GM13976 (cell line): ENCODE measurements around the gene EPHA6.
"Not testable (repeated sequence)": the region's sequence is repeated elsewhere in the genome, so short reads cannot be mapped to it uniquely, and the experiment has no call there.

Source experiments
- DNase-seq: peaks from one replicate; pipeline ENCODE4 v3.0.0; 2012; ENCODE audit warnings: low spot score
- in situ Hi-C: fragments of 300-500 bp; cut with MboI; formaldehyde crosslinking; loops from one replicate; pipeline ENCODE4 v1.12.0; 2022; ENCODE audit warnings: low sequenced_read_pairs, mixed read lengths, inconsistent platforms; ENCODE audit not compliant: unreplicated experiment
- TF ChIP-seq, protein P1 (sequence below): IDR thresholded peaks from 2 replicates; pipeline ENCODE4 v1.5.1; 2012; ENCODE audit warnings: borderline replicate concordance, mild to moderate bottlenecking; ENCODE audit not compliant: insufficient read depth; ENCODE audit errors: extremely low read depth, missing control alignments, control extremely low read depth

The EPHA6 gene

DNA sequence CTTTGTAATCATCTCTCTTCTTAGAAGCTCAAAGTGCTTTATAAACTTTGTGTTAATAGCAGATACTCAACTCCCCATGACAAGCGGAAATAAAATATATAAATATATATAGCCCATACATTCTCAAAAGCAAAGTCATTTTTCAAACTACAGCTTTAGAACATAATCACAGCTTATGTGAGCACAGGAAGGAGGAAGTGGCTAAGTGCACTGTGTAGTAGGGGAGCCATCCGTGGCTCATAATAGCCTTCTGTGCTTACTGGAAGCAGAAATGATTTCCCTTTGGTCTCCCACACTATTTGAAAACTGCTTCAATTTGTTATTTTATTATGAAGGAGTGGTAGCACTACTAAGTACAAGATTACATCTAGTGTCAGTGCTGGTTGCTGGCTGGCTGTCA lies 798.7 kb downstream of the EPHA6 start:
- DNase-seq: no peak
- in situ Hi-C loops: no loop called here
- TF ChIP-seq, protein P1, sequence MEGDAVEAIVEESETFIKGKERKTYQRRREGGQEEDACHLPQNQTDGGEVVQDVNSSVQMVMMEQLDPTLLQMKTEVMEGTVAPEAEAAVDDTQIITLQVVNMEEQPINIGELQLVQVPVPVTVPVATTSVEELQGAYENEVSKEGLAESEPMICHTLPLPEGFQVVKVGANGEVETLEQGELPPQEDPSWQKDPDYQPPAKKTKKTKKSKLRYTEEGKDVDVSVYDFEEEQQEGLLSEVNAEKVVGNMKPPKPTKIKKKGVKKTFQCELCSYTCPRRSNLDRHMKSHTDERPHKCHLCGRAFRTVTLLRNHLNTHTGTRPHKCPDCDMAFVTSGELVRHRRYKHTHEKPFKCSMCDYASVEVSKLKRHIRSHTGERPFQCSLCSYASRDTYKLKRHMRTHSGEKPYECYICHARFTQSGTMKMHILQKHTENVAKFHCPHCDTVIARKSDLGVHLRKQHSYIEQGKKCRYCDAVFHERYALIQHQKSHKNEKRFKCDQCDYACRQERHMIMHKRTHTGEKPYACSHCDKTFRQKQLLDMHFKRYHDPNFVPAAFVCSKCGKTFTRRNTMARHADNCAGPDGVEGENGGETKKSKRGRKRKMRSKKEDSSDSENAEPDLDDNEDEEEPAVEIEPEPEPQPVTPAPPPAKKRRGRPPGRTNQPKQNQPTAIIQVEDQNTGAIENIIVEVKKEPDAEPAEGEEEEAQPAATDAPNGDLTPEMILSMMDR: no peak

DNA sequence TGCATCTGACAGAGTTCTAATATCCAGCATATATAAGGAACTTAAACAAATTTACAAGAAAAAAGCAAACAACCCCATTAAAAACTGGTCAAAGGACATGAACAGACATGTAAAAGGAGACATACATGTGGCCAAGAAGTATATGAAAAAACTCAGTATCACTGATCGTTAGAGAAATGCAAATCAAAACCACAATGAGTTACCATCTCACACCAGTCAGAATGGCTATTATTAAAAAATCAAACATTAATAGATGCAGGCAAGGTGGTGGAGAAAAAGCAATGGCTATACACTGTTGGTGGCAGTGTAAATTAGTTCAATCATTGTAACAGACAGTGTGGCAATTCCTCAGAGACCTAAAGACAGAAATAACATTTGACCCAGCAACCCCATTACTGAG lies 806.1 kb downstream of the EPHA6 start:
- DNase-seq, in situ Hi-C loops: not testable (repeated sequence)

DNA sequence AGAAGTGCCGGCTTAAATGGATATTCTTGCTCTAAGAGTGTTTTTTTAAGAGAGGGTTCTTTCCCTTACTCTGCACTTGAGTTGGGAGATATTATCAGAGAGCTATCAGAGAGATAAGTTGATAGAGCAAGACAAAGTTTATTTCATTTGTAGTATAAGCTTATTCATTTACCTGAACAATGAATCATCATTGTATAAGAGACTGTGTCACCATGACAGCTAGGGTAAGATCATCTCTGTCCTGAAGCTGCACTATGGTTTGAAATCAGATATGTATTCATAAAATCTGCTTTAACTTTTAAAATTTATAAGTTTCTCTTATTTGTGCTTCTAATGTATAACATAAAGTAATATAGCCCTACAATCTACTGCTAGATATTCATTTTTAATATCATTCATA lies 822.1 kb downstream of the EPHA6 start:
- no peak for DNase-seq
- TF ChIP-seq, protein P1: no peak
- in situ Hi-C loops: no loop called here

DNA sequence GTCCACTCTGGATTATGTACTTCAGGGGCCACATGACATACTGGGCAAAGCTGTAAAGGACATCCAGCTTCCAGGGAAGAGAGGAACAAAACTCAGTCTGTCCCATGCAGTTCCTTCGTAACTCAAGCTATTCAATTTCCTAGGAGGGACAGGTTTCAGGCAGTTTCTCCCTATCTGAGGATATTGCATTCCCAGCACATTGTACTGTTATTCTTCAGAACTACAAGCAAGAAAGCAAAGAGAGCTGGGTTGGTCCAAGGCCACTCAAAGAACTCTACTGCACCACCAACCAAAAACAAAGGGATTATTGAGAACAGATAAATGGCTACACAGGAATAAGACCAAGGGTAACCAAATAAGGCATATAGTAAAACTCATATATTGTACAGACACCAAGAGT lies 832.5 kb downstream of the EPHA6 start:
- in situ Hi-C loops: no loop called here
- DNase-seq: no peak
- TF ChIP-seq, protein P1: no peak

DNA sequence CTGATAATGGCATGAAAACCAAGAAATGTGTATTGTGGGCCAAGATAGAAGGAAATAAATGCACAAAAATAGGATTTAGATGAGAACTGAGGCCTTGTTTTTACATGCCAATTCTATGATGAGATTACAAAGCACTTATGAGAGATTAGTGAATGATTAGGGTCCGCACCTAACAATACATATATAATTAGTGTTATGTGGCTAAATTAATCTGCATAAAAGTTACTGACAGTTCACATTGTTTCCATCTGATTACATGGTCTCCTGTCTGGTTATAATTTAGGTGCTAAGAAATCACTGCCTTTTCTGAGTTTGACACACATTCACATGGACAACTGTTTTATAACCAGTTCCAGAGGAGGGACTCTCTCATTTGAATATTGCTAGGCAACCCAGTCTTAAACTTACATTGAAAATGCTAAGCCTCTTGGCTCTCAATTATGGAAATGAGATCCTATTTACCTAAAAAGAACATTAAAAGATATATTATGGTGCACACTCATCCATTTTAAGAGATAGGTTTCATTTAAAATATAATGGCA lies 833.1 kb downstream of the EPHA6 start:
- in situ Hi-C loops: no loop called here
- DNase-seq: no peak
- TF ChIP-seq, protein P1: no peak

DNA sequence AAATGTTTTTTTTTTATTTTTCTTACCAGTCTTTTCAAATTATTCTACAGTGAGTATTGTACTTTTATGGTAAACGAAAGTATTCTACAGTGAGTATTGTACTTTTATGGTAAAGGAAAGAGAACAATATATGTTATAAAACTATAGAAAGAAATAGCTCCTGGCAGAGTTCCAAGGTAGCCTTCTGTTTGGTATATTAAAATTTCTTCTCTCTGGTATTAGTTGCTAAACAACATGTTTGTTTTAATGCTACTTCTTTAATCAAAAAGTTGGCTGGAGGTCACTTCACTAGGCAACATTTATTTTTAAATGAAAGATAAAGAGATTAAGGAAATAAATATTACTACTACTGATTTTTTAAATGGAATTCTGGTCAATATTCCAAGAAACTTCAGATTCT lies 841.6 kb downstream of the EPHA6 start:
- no peak for DNase-seq
- TF ChIP-seq, protein P1: no peak
- in situ Hi-C loops: no loop called here

DNA sequence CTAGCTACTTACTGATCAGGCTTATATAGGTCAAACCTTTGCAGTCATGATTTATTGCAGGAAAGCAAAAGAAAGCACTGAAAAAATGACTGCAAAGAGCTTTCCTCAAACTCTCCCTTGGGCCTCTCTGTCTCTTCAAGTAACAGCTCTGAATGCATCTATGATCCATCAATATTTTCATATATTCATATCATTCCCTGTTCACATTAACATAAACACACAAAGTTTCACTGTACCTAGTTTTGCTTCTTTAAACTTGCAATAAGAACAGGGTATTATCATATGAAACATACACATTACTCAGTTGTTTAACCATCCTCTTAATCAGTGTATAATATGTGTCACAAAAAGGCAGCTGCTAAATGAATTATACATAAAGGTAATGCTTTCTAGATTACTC lies 842.2 kb downstream of the EPHA6 start:
- in situ Hi-C loops: no loop called here
- TF ChIP-seq, protein P1: no peak
- no peak for DNase-seq
